HCT116 (cell line): Measurements from ENCODE around the gene CD302. TPM values are rescaled to one million over a fixed set of nuclear protein-coding genes. Genes with fewer than 3 reads are reported as not detected.

Experiments
- ATAC-seq: fragments of 200-7000 bp; cut with Tn5 transposase; 2 replicates; pipeline ENCODE4 v1.9.1; 2020; ENCODE audit warnings: mild to moderate bottlenecking, moderate library complexity
- Bru-seq: library from RNA; stranded (reverse); fragments of 400-500 nt; gene quantifications from one replicate; lab custom pipeline; 2021; lab: Mats Ljungman, UMichigan
- BruChase-seq, 2 experiments: library from RNA; stranded (reverse); fragments of 400-500 nt; gene quantifications; one replicate each; lab custom pipeline; 2021; lab: Mats Ljungman, UMichigan
- BruUV-seq: library from RNA; stranded (reverse); fragments of 400-500 nt; replicated peaks from 2 replicates; lab custom pipeline; 2021; lab: Mats Ljungman, UMichigan
- CTCF ChIA-PET: fragments of 300-600 bp; sonication (Branson Sonifier 250); formaldehyde crosslinking; loops from one replicate; lab custom pipeline; 2021; ENCODE audit warnings: antibody characterized with exemption; lab: Charles Lee
- POLR2A ChIA-PET: fragments of 300-600, 350-600 bp; sonication (Branson Sonifier 250); formaldehyde crosslinking; loops from one replicate; lab custom pipeline; 2021; ENCODE audit warnings: antibody characterized with exemption; lab: Charles Lee
- RAD21 ChIA-PET, 2 experiments: fragments of 300-600 bp; sonication (Branson Sonifier 250); formaldehyde crosslinking; loops; one replicate each; lab custom pipeline; 2023; ENCODE audit warnings: low total read pairs in 2 of 2; ENCODE audit not compliant: uncharacterized antibody in 2 of 2, unreplicated experiment in 2 of 2, low non-redundant PET in 1 of 2; lab: Charles Lee
- DNase-seq: peaks from one replicate; pipeline ENCODE4 v3.0.0-alpha.2; 2010; ENCODE audit warnings: low read depth, low spot score
- H2AFZ ChIP-seq: fragments of 200-600 bp; shearing (Covaris generic), sonication (generic); 2 replicates; pipeline ENCODE4 v1.6.1; 2017; ENCODE audit warnings: low read depth, mixed run types, mixed read lengths, antibody characterized with exemption, low read length; ENCODE audit not compliant: poor library complexity, severe bottlenecking
- H3K27ac ChIP-seq: 2 replicates; pipeline ENCODE4 v1.5.1; 2012; ENCODE audit warnings: low read depth, low read length
- H3K27me3 ChIP-seq: fragments of 200-600 bp; sonication (generic); 2 replicates; pipeline ENCODE4 v1.6.1; 2016; ENCODE audit warnings: mixed run types, low read length, mixed read lengths; ENCODE audit not compliant: insufficient read depth
- H3K36me3 ChIP-seq, 2 experiments: fragments of 200-500 bp in 1 of 2; fragments of 200-600 bp in 1 of 2; sonication (Bioruptor generic) in 1 of 2; sonication (generic) in 1 of 2; 2 replicates each; pipeline versions ENCODE4 v1.5.1 to v1.6.1; 2014 to 2016; ENCODE audit warnings: low read length in 2 of 2, inconsistent platforms in 1 of 2, mixed read lengths in 1 of 2, mixed run types in 1 of 2; ENCODE audit not compliant: insufficient read depth in 2 of 2, control insufficient read depth in 1 of 2
- H3K4me1 ChIP-seq, 2 experiments: fragments of 200-600 bp in 1 of 2; sonication (generic) in 1 of 2; 2 replicates each; pipeline versions ENCODE4 v1.5.1 to v1.6.1; 2012 to 2017; ENCODE audit warnings: low read length in 2 of 2, inconsistent platforms in 1 of 2, mild to moderate bottlenecking in 1 of 2, mixed read lengths in 1 of 2, mixed run types in 1 of 2, moderate library complexity in 1 of 2; ENCODE audit not compliant: insufficient read depth in 2 of 2, control insufficient read depth in 1 of 2
- H3K4me2 ChIP-seq: fragments of 200-600 bp; sonication (generic); 2 replicates; pipeline ENCODE4 v1.6.1; 2017; ENCODE audit warnings: mixed run types, low read length, mixed read lengths
- H3K4me3 ChIP-seq, 2 experiments: fragments of 200-600 bp in 1 of 2; sonication (generic) in 1 of 2; replicated peaks in 1 of 2; 2 replicates each; pipeline ENCODE4 v1.5.1; 2011 to 2016; ENCODE audit warnings: low read length in 2 of 2, control low read depth in 1 of 2, low read depth in 1 of 2, mild to moderate bottlenecking in 1 of 2, mixed read lengths in 1 of 2, mixed run types in 1 of 2
- H3K79me2 ChIP-seq: fragments of 200-600 bp; sonication (generic); 2 replicates; pipeline ENCODE4 v1.6.1; 2017; ENCODE audit warnings: mild to moderate bottlenecking, mixed run types, low read length, moderate library complexity, mixed read lengths; ENCODE audit not compliant: insufficient read depth
- H3K9ac ChIP-seq: fragments of 200-600 bp; sonication (generic); 2 replicates; pipeline ENCODE4 v1.6.1; 2016; ENCODE audit warnings: low read length, mixed read lengths
- H3K9me2 ChIP-seq: fragments of 200-600 bp; sonication (generic), shearing (Covaris generic); 2 replicates; pipeline ENCODE4 v1.6.1; 2017; ENCODE audit warnings: mixed run types, mild to moderate bottlenecking, moderate library complexity; ENCODE audit not compliant: insufficient read depth
- H3K9me3 ChIP-seq, 2 experiments: fragments of 200-500 bp in 1 of 2; fragments of 200-600 bp in 1 of 2; sonication (Bioruptor generic) in 1 of 2; sonication (generic) in 1 of 2; 2 replicates each; pipeline ENCODE4 v1.6.1; 2014 to 2017; ENCODE audit warnings: low read length in 2 of 2, mixed read lengths in 2 of 2, inconsistent platforms in 1 of 2, low read depth in 1 of 2, mild to moderate bottlenecking in 1 of 2, mixed run types in 1 of 2, moderate library complexity in 1 of 2; ENCODE audit not compliant: control insufficient read depth in 1 of 2, insufficient read depth in 1 of 2
- H4K20me1 ChIP-seq: fragments of 200-600 bp; sonication (generic), shearing (Covaris generic); 2 replicates; pipeline ENCODE4 v1.6.1; 2017; ENCODE audit warnings: mixed run types, mild to moderate bottlenecking, moderate library complexity; ENCODE audit not compliant: insufficient read depth
- CEBPB ChIP-seq: IDR thresholded peaks from 2 replicates; pipeline ENCODE4 v1.6.1; 2012; ENCODE audit warnings: low read depth
- EGR1 ChIP-seq: IDR thresholded peaks from 2 replicates; pipeline ENCODE4 v1.6.1; 2012; ENCODE audit warnings: low read depth
- ELF1 ChIP-seq: IDR thresholded peaks from 2 replicates; pipeline ENCODE4 v1.6.1; 2012; ENCODE audit warnings: low read depth, borderline replicate concordance
- EZH2 ChIP-seq: fragments of 200-600 bp; sonication (generic); IDR thresholded peaks from 2 replicates; pipeline ENCODE4 v1.6.1; 2017; ENCODE audit warnings: antibody characterized with exemption, mixed run types
- EZH2phosphoT487 ChIP-seq: fragments of 200-600 bp; IDR thresholded peaks from 2 replicates; pipeline ENCODE4 v1.6.1; 2018; ENCODE audit warnings: antibody characterized with exemption, borderline replicate concordance
- FOSL1 ChIP-seq: IDR thresholded peaks from 2 replicates; pipeline ENCODE4 v1.6.1; 2012; ENCODE audit warnings: low read depth
- MAX ChIP-seq: IDR thresholded peaks from 2 replicates; pipeline ENCODE4 v1.6.1; 2012
- POLR2A ChIP-seq: IDR thresholded peaks from 2 replicates; pipeline ENCODE4 v1.7.0; 2011; ENCODE audit warnings: borderline replicate concordance; ENCODE audit not compliant: insufficient read depth, insufficient read length; ENCODE audit errors: extremely low read depth
- POLR2AphosphoS5 ChIP-seq: IDR thresholded peaks from 2 replicates; pipeline ENCODE4 v1.6.1; 2011; ENCODE audit warnings: mild to moderate bottlenecking, low read depth, low read length, moderate library complexity
- RAD21 ChIP-seq: IDR thresholded peaks from 2 replicates; pipeline ENCODE4 v1.6.1; 2012; ENCODE audit warnings: low read depth, mild to moderate bottlenecking
- REST ChIP-seq: IDR thresholded peaks from 2 replicates; pipeline ENCODE4 v1.6.1; 2012; ENCODE audit warnings: low read depth
- SIN3A ChIP-seq: IDR thresholded peaks from 2 replicates; pipeline ENCODE4 v1.6.1; 2012; ENCODE audit warnings: low read depth
- SP1 ChIP-seq: IDR thresholded peaks from 2 replicates; pipeline ENCODE4 v1.6.1; 2012; ENCODE audit warnings: low read depth
- SRF ChIP-seq: IDR thresholded peaks from 2 replicates; pipeline ENCODE4 v1.6.1; 2012; ENCODE audit warnings: low read depth
- TCF7L2 ChIP-seq: IDR thresholded peaks from 2 replicates; pipeline ENCODE4 v1.7.0; 2011; ENCODE audit warnings: borderline replicate concordance, inconsistent platforms; ENCODE audit not compliant: insufficient read depth, insufficient read length; ENCODE audit errors: extremely low read depth
- YY1 ChIP-seq: IDR thresholded peaks from 2 replicates; pipeline ENCODE4 v1.6.1; 2011; ENCODE audit warnings: low read length, low read depth, moderate library complexity, mild to moderate bottlenecking; ENCODE audit not compliant: insufficient replicate concordance; ENCODE audit errors: extremely low read depth
- ZFX ChIP-seq: fragments of 450-650 bp; IDR thresholded peaks from 2 replicates; pipeline ENCODE4 v1.6.1; 2017
- intact Hi-C: fragments of 100-400 bp; cut with micrococcal nuclease; formaldehyde crosslinking; loops from 2 replicates; pipeline ENCODE4 v1.10.0; 2022
- long read RNA-seq: library from polyadenylated mRNA; unstranded; transcript quantifications from one replicate; pipeline ENCODE4 v2.0.0, GENCODE V29; 2021; ENCODE audit not compliant: unreplicated experiment
- polyA plus RNA-seq: library from polyadenylated mRNA; unstranded; fragments of >200 nt; gene quantifications from 2 replicates; pipeline ENCODE4 v1.2.1, GENCODE V29; 2012; ENCODE audit warnings: missing spikeins
- total RNA-seq: library from RNA; stranded (reverse); gene quantifications from one replicate; pipeline ENCODE4 v1.2.1, GENCODE V29; 2021; ENCODE audit not compliant: unreplicated experiment
- TF ChIP-seq, protein P1 (sequence below): IDR thresholded peaks from 2 replicates; pipeline ENCODE4 v1.6.1; 2011; ENCODE audit warnings: mild to moderate bottlenecking, low read length, moderate library complexity; ENCODE audit not compliant: insufficient replicate concordance; ENCODE audit errors: extremely low read depth

CD302 gene
- total RNA-seq (0.15 TPM), Bru-seq, nascent RNA (not detected), BruChase-seq, experiment 1, labeled RNA remaining after a 6-hour chase (not detected), BruChase-seq, experiment 2, labeled RNA remaining after a 2-hour chase (not detected)
- 0.04 TPM in 1 of 2 replicates, not detected in the other for polyA plus RNA-seq
- long read RNA-seq = 0 reads

GRCh38 chr2:159797543-159798375, at the start of gene CD302:
Gene CD302, minus strand, starts transcription at chr2:159798208. Its CDS starts 10 bp downstream, at chr2:159798198.
- TF ChIP-seq EZH2 (no peak), TCF7L2 (no peak), ELF1 (no peak), SP1 (no peak), EGR1 (no peak), POLR2AphosphoS5 (no peak), SRF (no peak), FOSL1 (no peak), MAX (no peak), REST (no peak), SIN3A (no peak), YY1 (no peak), POLR2A (no peak), ZFX (no peak), RAD21 (no peak), EZH2phosphoT487 (no peak), CEBPB (no peak)
- TF ChIP-seq, protein P1, sequence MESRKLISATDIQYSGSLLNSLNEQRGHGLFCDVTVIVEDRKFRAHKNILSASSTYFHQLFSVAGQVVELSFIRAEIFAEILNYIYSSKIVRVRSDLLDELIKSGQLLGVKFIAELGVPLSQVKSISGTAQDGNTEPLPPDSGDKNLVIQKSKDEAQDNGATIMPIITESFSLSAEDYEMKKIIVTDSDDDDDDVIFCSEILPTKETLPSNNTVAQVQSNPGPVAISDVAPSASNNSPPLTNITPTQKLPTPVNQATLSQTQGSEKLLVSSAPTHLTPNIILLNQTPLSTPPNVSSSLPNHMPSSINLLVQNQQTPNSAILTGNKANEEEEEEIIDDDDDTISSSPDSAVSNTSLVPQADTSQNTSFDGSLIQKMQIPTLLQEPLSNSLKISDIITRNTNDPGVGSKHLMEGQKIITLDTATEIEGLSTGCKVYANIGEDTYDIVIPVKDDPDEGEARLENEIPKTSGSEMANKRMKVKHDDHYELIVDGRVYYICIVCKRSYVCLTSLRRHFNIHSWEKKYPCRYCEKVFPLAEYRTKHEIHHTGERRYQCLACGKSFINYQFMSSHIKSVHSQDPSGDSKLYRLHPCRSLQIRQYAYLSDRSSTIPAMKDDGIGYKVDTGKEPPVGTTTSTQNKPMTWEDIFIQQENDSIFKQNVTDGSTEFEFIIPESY = no peak
- CTCF ChIA-PET = no interaction called here
- Histone ChIP-seq H3K4me3 (no peak within 1 kb of the TSS), H3K36me3 (no peaks in the 10 kb centered on the region), H3K27me3 (no peaks in the 10 kb centered on the region), H3K4me2 (no peak within 1 kb of the TSS), H2AFZ (no peak within 1 kb of the TSS), H3K9ac (no peak within 1 kb of the TSS), H3K9me3 (no peaks in the 10 kb centered on the region), H4K20me1 (no peaks in the 10 kb centered on the region), H3K4me1 (no peaks in the 10 kb centered on the region), H3K79me2 (no peaks in the 10 kb centered on the region), H3K9me2 (no peaks in the 10 kb centered on the region), H3K27ac (no peak within 1 kb of the TSS)
- POLR2A ChIA-PET = no interaction called here
- RAD21 ChIA-PET = no interaction called here
- DNase-seq = no peak
- BruUV-seq = no TSS peak
- ATAC-seq = no peak
- intact Hi-C loops = no loop called here
